Testis (tissue), 3 donors: ENCODE results near the gene DNAH17. TPM values are rescaled to one million over a fixed set of nuclear protein-coding genes. Genes with fewer than 3 reads are reported as not detected.

Experiments
- DNase-seq: peaks from one replicate; pipeline ENCODE4 v3.0.0-alpha.2; 2019
- H3K27ac ChIP-seq, 2 donors: fragments of 200-600 bp; sonication (generic); one replicate each; pipeline ENCODE4 v1.5.1; 2019
- H3K27me3 ChIP-seq: fragments of 200-600 bp; sonication (generic); one replicate; pipeline ENCODE4 v1.5.1; 2019
- H3K36me3 ChIP-seq: fragments of 200-600 bp; sonication (generic); one replicate; pipeline ENCODE4 v1.5.1; 2017; ENCODE audit warnings: low read depth; ENCODE audit errors: missing control alignments
- H3K4me1 ChIP-seq: fragments of 200-600 bp; sonication (generic); one replicate; pipeline ENCODE4 v1.5.1; 2019
- H3K4me3 ChIP-seq, 2 donors: fragments of 200-600 bp; sonication (generic); one replicate each; pipeline ENCODE4 v1.5.1; 2017 to 2019
- H3K9me3 ChIP-seq: fragments of 200-600 bp; sonication (generic); one replicate; pipeline ENCODE4 v1.5.1; 2017
- POLR2A ChIP-seq: fragments of 450-650 bp; IDR thresholded peaks from one replicate; pipeline ENCODE4 v1.6.1; 2017; ENCODE audit warnings: antibody characterized with exemption, mild to moderate bottlenecking, moderate library complexity
- WGBS, 2 donors: methylation state at CpG; one replicate each; pipeline ENCODE4 v1.1.5; 2018; 5-methylcytosine and 5-hydroxymethylcytosine counted together
- intact Hi-C: fragments of 100-400 bp; cut with DNase I; formaldehyde crosslinking; loops from one replicate; pipeline ENCODE4 v1.15.1; 2023; ENCODE audit warnings: low total_unique reads
- polyA plus RNA-seq: library from polyadenylated mRNA; stranded (reverse); fragments of 350-450 nt; fragmentation: Illumina TruSeq; extraction: RNeasy Lipid Tissue Mini Kit (QIAGEN cat#74804); gene quantifications from one replicate; pipeline ENCODE4 v1.2.3, GENCODE V29; 2014; ENCODE audit warnings: low read depth, low replicate concordance; ENCODE audit not compliant: insufficient read depth
- total RNA-seq, 2 donors: library from RNA; depleted of rRNA; stranded (reverse); fragments of >200 nt; gene quantifications; one replicate each; pipeline ENCODE4 v1.2.3, GENCODE V29; 2016
- TF ChIP-seq, protein P1 (sequence below), 3 experiments: fragments of 450-650 bp in 2 of 3; fragments of 200-600 bp in 1 of 3; sonication (generic) in 1 of 3; IDR thresholded peaks; one replicate each; pipeline ENCODE4 v1.5.1; 2016 to 2019; ENCODE audit warnings: antibody characterized with exemption in 3 of 3, mild to moderate bottlenecking in 2 of 3, moderate library complexity in 1 of 3

The DNAH17 gene
- total and polyA plus RNA-seq, 3 donors from 2014 or later = 38.5 to 93.1 (median 57.6) TPM

DNA sequence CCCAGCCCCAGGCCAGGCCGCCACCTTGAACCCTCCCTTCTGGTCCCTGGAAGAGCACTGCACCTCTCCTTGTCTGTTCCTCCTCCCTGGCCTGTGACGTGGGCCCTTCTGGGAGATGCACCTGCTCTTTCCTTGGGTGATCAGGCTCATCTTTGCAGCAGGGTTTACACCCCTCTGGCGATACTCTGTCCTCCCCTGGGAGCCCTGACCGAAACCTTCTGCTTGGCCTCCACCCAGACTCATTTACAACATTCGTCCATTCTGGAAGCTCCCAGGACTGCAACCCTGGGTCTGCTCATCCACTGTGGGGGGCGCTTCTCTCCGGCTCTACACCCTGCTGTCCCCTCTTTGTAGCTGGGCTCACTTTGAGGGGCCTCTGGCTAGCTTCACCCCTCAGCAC lies 125.4 kb downstream of the DNAH17 start:
- Histone ChIP-seq H3K4me1 (no peaks in the 10 kb centered on the region), H3K27ac (no peak overlapping the region), H3K36me3 (no peaks in the 10 kb centered on the region), H3K9me3 (no peaks in the 10 kb centered on the region), H3K4me3 (no peak overlapping the region), H3K27me3 (no peaks in the 10 kb centered on the region)
- no peak for TF ChIP-seq POLR2A
- TF ChIP-seq, protein P1, sequence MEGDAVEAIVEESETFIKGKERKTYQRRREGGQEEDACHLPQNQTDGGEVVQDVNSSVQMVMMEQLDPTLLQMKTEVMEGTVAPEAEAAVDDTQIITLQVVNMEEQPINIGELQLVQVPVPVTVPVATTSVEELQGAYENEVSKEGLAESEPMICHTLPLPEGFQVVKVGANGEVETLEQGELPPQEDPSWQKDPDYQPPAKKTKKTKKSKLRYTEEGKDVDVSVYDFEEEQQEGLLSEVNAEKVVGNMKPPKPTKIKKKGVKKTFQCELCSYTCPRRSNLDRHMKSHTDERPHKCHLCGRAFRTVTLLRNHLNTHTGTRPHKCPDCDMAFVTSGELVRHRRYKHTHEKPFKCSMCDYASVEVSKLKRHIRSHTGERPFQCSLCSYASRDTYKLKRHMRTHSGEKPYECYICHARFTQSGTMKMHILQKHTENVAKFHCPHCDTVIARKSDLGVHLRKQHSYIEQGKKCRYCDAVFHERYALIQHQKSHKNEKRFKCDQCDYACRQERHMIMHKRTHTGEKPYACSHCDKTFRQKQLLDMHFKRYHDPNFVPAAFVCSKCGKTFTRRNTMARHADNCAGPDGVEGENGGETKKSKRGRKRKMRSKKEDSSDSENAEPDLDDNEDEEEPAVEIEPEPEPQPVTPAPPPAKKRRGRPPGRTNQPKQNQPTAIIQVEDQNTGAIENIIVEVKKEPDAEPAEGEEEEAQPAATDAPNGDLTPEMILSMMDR (IDR thresholded peaks at IDR 0.05) = no peak
- DNase-seq = no peak
- WGBS, 2 donors = 91 to 93% methylated on average over 6 to 7 of the region's 7 CpGs
- intact Hi-C loops = no loop called here

DNA sequence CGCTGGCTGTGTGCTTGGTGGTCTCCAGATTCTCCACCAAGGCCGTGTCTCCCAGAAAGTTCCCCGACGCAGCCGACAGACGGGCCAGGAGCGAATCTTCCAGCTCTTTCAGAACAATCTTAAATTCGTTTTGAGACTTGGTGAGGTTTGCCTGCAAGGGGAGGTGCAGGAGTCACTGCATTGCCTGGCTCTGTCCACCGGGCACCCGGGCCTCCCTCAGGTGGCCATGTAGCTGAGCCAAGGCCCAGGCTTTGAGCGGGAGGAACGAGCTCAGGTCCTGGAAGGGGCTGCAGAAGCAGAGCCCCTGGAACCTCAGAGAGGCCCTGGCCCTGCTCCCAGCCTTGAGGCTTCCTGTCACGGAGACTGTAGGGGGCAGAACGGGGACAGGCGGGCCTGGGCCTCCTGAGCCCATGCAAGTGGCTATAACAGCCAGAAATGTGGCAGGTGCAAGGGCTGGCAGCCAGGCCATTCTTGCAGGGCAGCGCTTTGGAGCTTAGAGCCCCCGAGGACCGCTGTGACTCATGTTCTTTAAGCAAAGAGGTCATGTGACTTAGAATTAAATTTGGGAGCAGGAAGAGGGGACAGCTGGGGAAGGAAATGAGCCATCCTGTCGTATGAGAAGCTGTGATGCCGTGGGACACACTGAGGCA lies 126.4 kb downstream of the DNAH17 start:
- no peak overlapping the region for H3K27ac ChIP-seq
- H3K4me1 ChIP-seq = no peaks in the 10 kb centered on the region
- TF ChIP-seq POLR2A = no peak
- TF ChIP-seq, protein P1 (IDR thresholded peaks at IDR 0.05) = no peak
- H3K27me3 ChIP-seq = no peaks in the 10 kb centered on the region
- no peaks in the 10 kb centered on the region for H3K9me3 ChIP-seq
- no peak for DNase-seq
- intact Hi-C loops = no loop called here
- H3K36me3 ChIP-seq = no peaks in the 10 kb centered on the region
- WGBS, 2 donors = 68 to 78% methylated on average over 11 to 20 of the region's 20 CpGs
- H3K4me3 ChIP-seq = no peak overlapping the region

DNA sequence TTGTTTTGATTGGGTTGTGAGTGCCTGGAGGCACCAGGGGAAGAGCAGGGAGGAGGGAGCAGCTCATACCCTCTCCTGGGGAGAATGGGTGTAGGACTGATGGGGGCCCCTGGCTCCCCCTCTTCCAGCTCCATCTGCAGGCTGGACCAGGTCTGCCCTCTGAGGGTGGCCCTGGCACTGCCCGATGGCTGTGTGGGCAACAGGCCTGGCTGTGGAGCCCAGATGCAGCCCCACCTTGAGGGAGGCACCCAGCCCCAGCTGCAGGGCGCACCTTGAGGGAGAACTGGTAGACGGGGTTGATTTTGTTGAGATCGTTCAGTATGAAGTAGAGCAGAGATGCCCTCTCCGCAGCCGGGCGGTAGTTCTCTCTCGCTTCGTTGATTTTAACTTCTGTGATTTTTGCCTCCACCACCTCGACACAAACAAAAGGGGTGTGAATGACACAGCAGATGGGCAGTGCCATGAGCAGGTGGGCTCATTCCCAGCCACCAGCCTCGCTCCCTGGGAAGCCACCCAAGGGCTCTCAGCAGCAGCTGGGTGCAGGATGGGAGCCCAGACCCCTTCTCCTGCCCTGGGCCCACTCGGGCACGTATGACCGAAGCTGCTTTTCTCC lies 127.1 kb downstream of the DNAH17 start:
- TF ChIP-seq POLR2A = no peak
- TF ChIP-seq, protein P1 (IDR thresholded peaks at IDR 0.05) = no peak
- H3K27me3 ChIP-seq = no peaks in the 10 kb centered on the region
- H3K27ac ChIP-seq = no peak overlapping the region
- H3K4me3 ChIP-seq = no peak overlapping the region
- DNase-seq = no peak
- H3K4me1 ChIP-seq = no peaks in the 10 kb centered on the region
- no peaks in the 10 kb centered on the region for H3K36me3 ChIP-seq
- WGBS, 2 donors = 95 to 96% methylated on average over 12 to 14 of the region's 14 CpGs
- H3K9me3 ChIP-seq = no peaks in the 10 kb centered on the region
- intact Hi-C loops = no loop called here

DNA sequence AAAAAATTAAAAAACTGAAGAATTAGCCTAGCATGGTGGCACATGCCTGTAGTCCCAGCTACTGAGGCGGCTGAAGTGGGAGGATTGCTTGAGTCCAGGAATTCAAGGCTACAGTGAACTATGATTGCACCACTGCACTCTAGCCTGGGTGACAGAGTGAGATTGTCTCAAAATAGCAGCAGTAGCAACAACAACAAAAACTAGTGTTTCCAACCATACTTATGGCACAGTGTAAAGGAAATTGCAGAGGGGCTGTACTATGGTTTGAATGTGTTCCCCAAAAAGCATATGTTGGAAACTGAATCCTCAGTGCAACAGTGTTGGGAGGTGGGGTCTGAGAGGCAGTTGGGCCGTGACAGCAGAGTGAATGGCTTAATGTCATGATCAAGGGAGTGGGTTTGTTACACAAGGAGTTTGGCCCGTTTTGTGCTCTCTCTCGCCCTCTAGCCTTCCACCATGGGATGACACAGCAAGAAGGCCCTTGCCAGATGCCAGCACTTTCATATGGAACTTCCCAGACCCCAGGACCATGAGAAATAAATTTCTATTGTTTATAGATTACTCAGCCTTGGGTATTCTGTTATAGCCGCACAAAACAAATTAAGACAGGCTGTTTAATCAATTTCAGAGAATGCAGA lies 128.7 kb downstream of the DNAH17 start:
- no peaks in the 10 kb centered on the region for H3K4me1 ChIP-seq
- H3K27me3 ChIP-seq = no peaks in the 10 kb centered on the region
- H3K27ac ChIP-seq = no peak overlapping the region
- DNase-seq = peak; percentile 42
- H3K4me3 ChIP-seq = no peak overlapping the region
- no peaks in the 10 kb centered on the region for H3K9me3 ChIP-seq
- intact Hi-C loops = no loop called here
- H3K36me3 ChIP-seq = no peaks in the 10 kb centered on the region
- TF ChIP-seq POLR2A = no peak
- TF ChIP-seq, protein P1 (IDR thresholded peaks at IDR 0.05) = no peak
- WGBS, 2 donors = 79 to 84% methylated on average over 3 to 5 of the region's 5 CpGs
